Suprapubic skin (tissue), 4 donors: ENCODE data around the gene TBCB. TPM values are rescaled to one million over a fixed set of nuclear protein-coding genes. Genes with fewer than 3 reads are reported as not detected.

Experiments used
- DNase-seq, 2 donors: peaks; one replicate each; pipeline ENCODE4 v3.0.0-alpha.2; 2019; ENCODE audit warnings: low spot score in 2 of 2
- H3K27ac ChIP-seq: fragments of 200-600 bp; sonication (generic); one replicate; pipeline ENCODE4 v1.5.1; 2019
- H3K27me3 ChIP-seq: fragments of 200-600 bp; sonication (generic); one replicate; pipeline ENCODE4 v1.5.1; 2019
- H3K36me3 ChIP-seq: fragments of 200-600 bp; sonication (generic); one replicate; pipeline ENCODE4 v1.5.1; 2019
- H3K4me1 ChIP-seq: fragments of 200-600 bp; sonication (generic); one replicate; pipeline ENCODE4 v1.5.1; 2019
- H3K4me3 ChIP-seq: fragments of 200-600 bp; sonication (generic); one replicate; pipeline ENCODE4 v1.5.1; 2019; ENCODE audit warnings: mild to moderate bottlenecking
- H3K9me3 ChIP-seq: fragments of 200-600 bp; sonication (generic); one replicate; pipeline ENCODE4 v1.5.1; 2019
- CTCF ChIP-seq, 2 donors: fragments of 200-600 bp in 1 of 2; fragments of 450-650 bp in 1 of 2; sonication (generic) in 1 of 2; IDR thresholded peaks; one replicate each; pipeline ENCODE4 v1.5.1; 2016 to 2019; ENCODE audit warnings: antibody characterized with exemption in 2 of 2, mild to moderate bottlenecking in 1 of 2, moderate library complexity in 1 of 2
- EP300 ChIP-seq: sonication (generic); formaldehyde crosslinking; IDR thresholded peaks from one replicate; pipeline ENCODE4 v1.6.1; 2017; ENCODE audit warnings: antibody characterized with exemption
- POLR2A ChIP-seq, 2 donors: fragments of 450-650 bp; IDR thresholded peaks; one replicate each; pipeline ENCODE4 v1.6.1; 2017; ENCODE audit warnings: antibody characterized with exemption in 2 of 2, mild to moderate bottlenecking in 2 of 2, moderate library complexity in 2 of 2
- POLR2AphosphoS5 ChIP-seq, 3 donors: sonication (generic); formaldehyde crosslinking; IDR thresholded peaks; one replicate each; pipeline ENCODE4 v1.6.1; 2017; ENCODE audit warnings: antibody characterized with exemption in 3 of 3
- WGBS: methylation state at CpG from one replicate; pipeline ENCODE4 v1.1.5; 2018; 5-methylcytosine and 5-hydroxymethylcytosine counted together
- total RNA-seq, 4 donors: library from RNA; depleted of rRNA; stranded (reverse); fragments of >200 nt; gene quantifications; one replicate each; pipeline ENCODE4 v1.1.0, GENCODE V29; 2016

TBCB gene
- total RNA-seq, 4 donors from 2014 or later: 63.2 to 117 (median 90.5) TPM

GRCh38 chr19:36110487-36111199 lies 4.6 kb upstream of the TBCB start, which contains the start of gene OVOL3:
Gene OVOL3 (plus strand): TSS chr19:36111143. CDS start chr19:36111203, 60 bp downstream.
- Histone ChIP-seq H3K36me3 (peaks cover 28% of the 10 kb centered on the region), H3K4me3 (no peak within 1 kb of the TSS), H3K9me3 (no peaks in the 10 kb centered on the region), H3K4me1 (peaks cover 19% of the 10 kb centered on the region), H3K27me3 (no peaks in the 10 kb centered on the region), H3K27ac (no peak within 1 kb of the TSS)
- no CpG with 5 or more reads among the region's 1 CpG for WGBS
- no peak for DNase-seq
- TF ChIP-seq EP300 (no peak), POLR2AphosphoS5 (IDR thresholded peaks at IDR 0.05) (no peak), CTCF (IDR thresholded peaks at IDR 0.05) (no peak), POLR2A (IDR thresholded peaks at IDR 0.05) (no peak)

DNA sequence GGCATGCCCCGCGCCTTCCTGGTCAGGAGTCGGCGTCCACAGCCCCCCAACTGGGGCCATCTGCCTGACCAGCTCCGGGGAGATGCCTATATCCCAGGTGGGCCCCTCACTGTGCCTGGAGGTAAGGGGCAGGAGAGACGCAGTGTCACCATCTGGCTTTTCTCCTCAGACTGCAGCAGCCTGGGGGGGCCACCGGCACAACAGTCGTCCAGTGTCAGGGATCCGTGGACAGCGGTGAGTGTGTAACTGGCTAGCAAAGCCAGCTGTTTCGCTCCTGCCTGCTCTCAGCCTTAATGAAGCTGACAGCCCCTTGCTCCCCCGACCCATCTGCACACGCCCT lies 4.1 kb upstream of the TBCB start:
- Histone ChIP-seq H3K27me3 (no peaks in the 10 kb centered on the region), H3K4me1 (peaks cover 25% of the 10 kb centered on the region), H3K27ac (no peak overlapping the region), H3K36me3 (peaks cover 28% of the 10 kb centered on the region), H3K9me3 (no peaks in the 10 kb centered on the region), H3K4me3 (no peak overlapping the region)
- DNase-seq: no peak
- no peak for TF ChIP-seq EP300
- TF ChIP-seq CTCF (IDR thresholded peaks at IDR 0.05): no peak
- 85% methylated on average over 7 of the region's 13 CpGs for WGBS

DNA sequence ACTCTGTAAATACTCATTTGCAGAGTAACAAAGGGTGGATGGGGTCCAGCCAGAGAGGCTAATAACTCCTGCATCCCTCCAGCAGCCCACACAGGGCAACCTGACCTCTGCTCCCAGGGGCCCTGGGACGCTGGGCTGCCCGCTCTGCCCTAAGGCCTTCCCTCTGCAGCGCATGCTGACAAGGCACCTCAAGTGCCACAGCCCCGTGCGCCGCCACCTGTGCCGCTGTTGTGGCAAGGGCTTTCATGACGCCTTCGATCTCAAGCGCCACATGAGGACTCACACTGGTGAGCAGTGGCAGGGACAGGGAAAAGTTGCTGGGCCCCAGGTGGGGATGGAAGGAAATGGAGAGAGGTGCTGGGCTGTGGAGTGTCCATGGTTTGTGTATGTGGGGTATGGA lies 2.6 kb upstream of the TBCB start:
- no peaks in the 10 kb centered on the region for H3K27me3 ChIP-seq
- TF ChIP-seq POLR2AphosphoS5 (IDR thresholded peaks at IDR 0.05) (no peak), CTCF (IDR thresholded peaks at IDR 0.05) (no peak)
- H3K27ac ChIP-seq: no peak overlapping the region
- WGBS: 100% methylated on average over 7 of the region's 10 CpGs
- H3K4me1 ChIP-seq: peaks cover 35% of the 10 kb centered on the region
- H3K4me3 ChIP-seq: no peak overlapping the region
- no peaks in the 10 kb centered on the region for H3K9me3 ChIP-seq
- no peak for DNase-seq
- H3K36me3 ChIP-seq: peaks cover 23% of the 10 kb centered on the region

- Histone ChIP-seq H3K36me3 (peaks cover 28% of the 10 kb centered on the region), H3K27me3 (no peaks in the 10 kb centered on the region), H3K27ac (no peak overlapping the region), H3K9me3 (no peaks in the 10 kb centered on the region), H3K4me1 (peaks cover 38% of the 10 kb centered on the region), H3K4me3 (peak overlapping the region; percentile 80)
- TF ChIP-seq CTCF (IDR thresholded peaks at IDR 0.05) (no peak), POLR2A (IDR thresholded peaks at IDR 0.05) (no peak), EP300 (no peak), POLR2AphosphoS5 (IDR thresholded peaks at IDR 0.05) (no peak)
- no peak for DNase-seq
- 91% methylated on average over 34 of the region's 34 CpGs for WGBS
Observed at GRCh38 chr19:36113425-36113824, 1.8 kb upstream of the TBCB start.

GRCh38 chr19:36113894-36114720 lies 1.2 kb upstream of the TBCB start:
- 4% methylated on average over 25 of the region's 48 CpGs for WGBS
- Histone ChIP-seq H3K27ac (peak overlapping the region; percentile 90), H3K9me3 (no peaks in the 10 kb centered on the region), H3K27me3 (no peaks in the 10 kb centered on the region), H3K4me1 (peaks cover 38% of the 10 kb centered on the region), H3K36me3 (peaks cover 35% of the 10 kb centered on the region), H3K4me3 (peak overlapping the region; percentile 80)
- TF ChIP-seq POLR2A (IDR thresholded peaks at IDR 0.05) (no peak), POLR2AphosphoS5 (IDR thresholded peaks at IDR 0.05) (no peak), EP300 (no peak), CTCF (IDR thresholded peaks at IDR 0.05) (no peak)
- peak in 1 of 2 donors; percentile 80 for DNase-seq
